ENCODE results near the gene ANKRD40. TPM values are rescaled to one million over a fixed set of nuclear protein-coding genes. Genes with fewer than 3 reads are reported as not detected.

The ANKRD40 gene
- total and polyA plus RNA-seq, 10 of the 15 experiments (the other 5 are each of a cell fraction or from before 2014, with no cell fraction given): 5.9 to 21.7 (median 14.8) TPM

DNA sequence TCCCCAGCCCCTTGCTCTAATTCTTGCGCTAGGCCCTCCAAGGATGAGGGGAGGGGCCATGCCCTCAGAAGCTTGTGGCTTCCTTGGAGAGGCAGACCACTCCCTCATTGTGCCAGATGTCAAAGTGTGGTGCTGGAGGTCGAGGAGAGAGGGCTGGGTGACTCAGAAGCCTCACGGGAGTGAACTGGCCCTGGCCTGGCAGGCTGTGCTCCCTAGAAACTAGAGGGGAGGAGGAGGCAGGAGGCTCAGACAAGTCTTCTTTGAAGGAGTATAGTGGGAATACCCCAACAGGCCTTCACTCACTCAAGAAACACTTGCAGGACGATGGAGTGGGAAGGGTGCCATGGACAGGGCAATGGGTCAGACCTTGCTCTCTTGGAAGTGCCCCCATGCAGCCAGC is 18.5 kb downstream of the ANKRD40 start:
- H3K4me2 ChIP-seq (ENCODE audit: control insufficient read depth, insufficient read depth): no peak overlapping the region
- ChIA-PET POLR2A (no interaction called here), SMC1A (ENCODE audit: uncharacterized antibody, unreplicated experiment) (no interaction called here), RAD21 (ENCODE audit: unreplicated experiment) (no interaction called here), CTCF (no interaction called here)
- no peaks in the 10 kb centered on the region for H4K20me1 ChIP-seq (ENCODE audit: control insufficient read depth, insufficient read depth)
- H3K9me3 ChIP-seq (replicated peaks; ENCODE audit: control insufficient read depth, insufficient read depth, low read length): no peaks in the 10 kb centered on the region
- BruUV-seq (replicated peaks): no TSS peak
- H3K79me2 ChIP-seq (ENCODE audit: control insufficient read depth, insufficient read depth, low read length): no peaks in the 10 kb centered on the region
- no peaks in the 10 kb centered on the region for H3K4me1 ChIP-seq (ENCODE audit: control insufficient read depth, insufficient read depth, low read length)
- 73% methylated on average over 4 of the region's 4 CpGs for WGBS (ENCODE audit: insufficient coverage, insufficient replicate concordance, low lambda C conversion rate, missing lambda C conversion rate)
- no peak overlapping the region for H3K9ac ChIP-seq (ENCODE audit: control insufficient read depth, insufficient read depth, low read length)
- FAIRE-seq (no peak), ATAC-seq (no peak), DNase-seq (ENCODE audit: low read depth, low spot score) (no peak)
- TF ChIP-seq RCOR1 (conservative IDR thresholded peaks at IDR 0.05; ENCODE audit: low read depth, low read length) (no peak), JUNB (IDR thresholded peaks at IDR 0.05) (no peak), E2F4 (IDR thresholded peaks at IDR 0.05; ENCODE audit: low read depth, low read length) (no peak), TCF7 (IDR thresholded peaks at IDR 0.05; ENCODE audit: borderline replicate concordance) (no peak), TARDBP (IDR thresholded peaks at IDR 0.05; ENCODE audit: borderline replicate concordance) (no peak), CBFB (IDR thresholded peaks at IDR 0.05; ENCODE audit: low read depth) (no peak), BCL3 (IDR thresholded peaks at IDR 0.05; ENCODE audit: borderline replicate concordance, insufficient read depth, low read depth, low read length, poor library complexity, severe bottlenecking) (no peak), GABPA (IDR thresholded peaks at IDR 0.05; ENCODE audit: low read depth) (no peak)
- no peak overlapping the region for H2AFZ ChIP-seq (ENCODE audit: control insufficient read depth, low read depth, low read length)
- intact Hi-C loops (cut with micrococcal nuclease; ENCODE audit: unreplicated experiment) (no loop called here), in situ Hi-C loops (cut with MboI) (no loop called here)
- no peak overlapping the region for H3K27ac ChIP-seq (ENCODE audit: control insufficient read depth, insufficient read depth)
- no peak overlapping the region for H3K4me3 ChIP-seq
- peaks cover 2 to 3% of the 10 kb centered on the region in 2 experiments; a peak in 3 of 4 replicates for H3K36me3 ChIP-seq (ENCODE audit: control insufficient read depth in 2 of 2, insufficient read depth in 2 of 2, low read length in 1 of 2)
- H3K27me3 ChIP-seq (replicated peaks in 1 of 2; ENCODE audit: control insufficient read depth in 2 of 2, insufficient read depth in 2 of 2, low read length in 1 of 2): no peaks in the 10 kb centered on the region
